K562 (cell line): ENCODE measurements around the gene THADA. TPM values are rescaled to one million over a fixed set of nuclear protein-coding genes. Genes with fewer than 3 reads are reported as not detected.

ENCODE experiments used
- BMI1 ChIP-seq: fragments of 150-350 bp; IDR thresholded peaks from 2 replicates; pipeline ENCODE4 v1.6.1; 2014; ENCODE audit warnings: low read length
- ELF4 ChIP-seq: fragments of 450-650 bp; formaldehyde crosslinking; IDR thresholded peaks from 2 replicates; pipeline ENCODE4 v1.4.0; 2022; ENCODE audit warnings: missing genetic modification characterization
- HNRNPH1 ChIP-seq: fragments of 200-400 bp; formaldehyde crosslinking; optimal IDR thresholded peaks from 2 replicates; pipeline ENCODE3; 2017; ENCODE audit warnings: low read depth, mild to moderate bottlenecking, low read length, moderate library complexity
- ZNF699 ChIP-seq: fragments of 250-450 bp; sonication (Bioruptor Pico); IDR thresholded peaks from 2 replicates; pipeline ENCODE4 v1.8.0; 2021; ENCODE audit warnings: mild to moderate bottlenecking, moderate library complexity; ENCODE audit not compliant: insufficient replicate concordance
- polyA plus RNA-seq, 8 experiments: library from polyadenylated mRNA; depleted of rRNA in 4 of 8; stranded (reverse) in 5 of 8; unstranded in 3 of 8; fragments of >200 nt; fragmentation: Nextera tagmentation in 2 of 8; fragmentation: Illumina TruSeq in 1 of 8; extraction: Ambion mirVana in 2 of 8; extraction: Trizol in 1 of 8; gene quantifications; 2 replicates each; pipeline versions ENCODE4 v1.2.1 to v1.2.3, GENCODE V29; 2011 to 2014; ENCODE audit warnings: inconsistent platforms in 1 of 8, missing spikeins in 1 of 8
- total RNA-seq, 7 experiments: library from RNA; depleted of rRNA in 6 of 7; stranded (reverse); fragments of >200 nt in 6 of 7; fragmentation: Illumina TruSeq in 2 of 7; extraction: Trizol in 2 of 7; gene quantifications; 2 replicates each; pipeline versions ENCODE4 v1.2.1 to v1.2.3, GENCODE V29; 2011 to 2021; ENCODE audit warnings: low replicate concordance in 1 of 7
- TF ChIP-seq, protein P1 (sequence below), 2 experiments: fragments of 450-650 bp in 1 of 2; sonication (generic) in 1 of 2; formaldehyde crosslinking in 1 of 2; IDR thresholded peaks; 2 replicates each; pipeline versions ENCODE4 v1.7.1 to v1.9.0; 2016 to 2022; ENCODE audit warnings: inconsistent platforms in 1 of 2, mild to moderate bottlenecking in 1 of 2, missing genetic modification reagents in 1 of 2
- TF ChIP-seq, protein P2 (sequence below): fragments of 450-650 bp; IDR thresholded peaks from 2 replicates; pipeline ENCODE4 v1.6.1; 2017; ENCODE audit warnings: antibody characterized with exemption
- TF ChIP-seq, protein P3 (sequence below): fragments of 450-650 bp; IDR thresholded peaks from 2 replicates; pipeline ENCODE4 v1.6.1; 2014; ENCODE audit warnings: low read depth, mild to moderate bottlenecking, moderate library complexity, borderline replicate concordance
- TF ChIP-seq, protein P4 (sequence below): fragments of 250-450 bp; sonication (Bioruptor Pico); IDR thresholded peaks from 2 replicates; pipeline ENCODE4 v1.5.0; 2021

THADA gene
- total and polyA plus RNA-seq, 9 of the 15 experiments (the other 6 are each of a cell fraction or from before 2014, with no cell fraction given) = 17.8 to 34.7 (median 31.9) TPM

DNA sequence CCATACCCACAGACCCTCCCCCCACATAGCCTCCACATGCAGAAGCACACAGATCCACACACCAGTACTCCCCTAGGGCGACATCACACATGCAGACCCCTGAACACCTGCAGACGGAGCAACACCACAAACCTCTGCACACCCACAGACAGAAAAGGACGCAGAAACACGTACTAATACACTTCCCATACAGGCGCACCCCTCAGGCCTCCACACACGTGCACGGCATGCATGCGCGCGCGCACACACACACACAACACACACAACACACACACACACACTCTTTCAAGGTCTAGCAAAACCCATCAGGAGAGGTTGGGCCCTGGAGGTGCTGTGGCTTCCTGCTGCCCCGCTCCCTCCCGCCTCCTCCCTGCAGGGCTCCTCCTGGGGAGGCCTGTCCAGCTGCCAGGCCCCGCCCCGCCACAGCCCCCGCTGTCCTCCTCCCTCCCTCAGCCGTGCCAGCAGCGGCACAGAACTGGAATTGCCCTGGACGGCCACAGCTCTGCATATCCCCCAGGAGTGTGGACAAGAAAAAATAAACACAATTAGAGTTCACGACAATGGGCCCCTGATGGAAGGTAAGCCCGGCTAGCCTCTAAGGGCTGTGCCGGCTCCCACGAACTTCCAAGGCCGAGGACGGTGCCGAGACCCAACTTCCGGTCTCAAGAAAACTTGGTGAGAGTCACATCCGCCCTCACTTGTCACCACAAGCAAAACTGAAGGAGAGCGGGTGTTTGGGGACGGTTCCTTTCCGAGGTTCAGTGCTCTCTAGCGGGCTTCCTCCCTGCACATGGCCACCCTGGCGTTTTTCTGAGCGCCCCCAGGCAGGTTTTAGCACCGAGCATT is 376.2 kb downstream of the THADA start (continued):
- TF ChIP-seq, protein P1, sequence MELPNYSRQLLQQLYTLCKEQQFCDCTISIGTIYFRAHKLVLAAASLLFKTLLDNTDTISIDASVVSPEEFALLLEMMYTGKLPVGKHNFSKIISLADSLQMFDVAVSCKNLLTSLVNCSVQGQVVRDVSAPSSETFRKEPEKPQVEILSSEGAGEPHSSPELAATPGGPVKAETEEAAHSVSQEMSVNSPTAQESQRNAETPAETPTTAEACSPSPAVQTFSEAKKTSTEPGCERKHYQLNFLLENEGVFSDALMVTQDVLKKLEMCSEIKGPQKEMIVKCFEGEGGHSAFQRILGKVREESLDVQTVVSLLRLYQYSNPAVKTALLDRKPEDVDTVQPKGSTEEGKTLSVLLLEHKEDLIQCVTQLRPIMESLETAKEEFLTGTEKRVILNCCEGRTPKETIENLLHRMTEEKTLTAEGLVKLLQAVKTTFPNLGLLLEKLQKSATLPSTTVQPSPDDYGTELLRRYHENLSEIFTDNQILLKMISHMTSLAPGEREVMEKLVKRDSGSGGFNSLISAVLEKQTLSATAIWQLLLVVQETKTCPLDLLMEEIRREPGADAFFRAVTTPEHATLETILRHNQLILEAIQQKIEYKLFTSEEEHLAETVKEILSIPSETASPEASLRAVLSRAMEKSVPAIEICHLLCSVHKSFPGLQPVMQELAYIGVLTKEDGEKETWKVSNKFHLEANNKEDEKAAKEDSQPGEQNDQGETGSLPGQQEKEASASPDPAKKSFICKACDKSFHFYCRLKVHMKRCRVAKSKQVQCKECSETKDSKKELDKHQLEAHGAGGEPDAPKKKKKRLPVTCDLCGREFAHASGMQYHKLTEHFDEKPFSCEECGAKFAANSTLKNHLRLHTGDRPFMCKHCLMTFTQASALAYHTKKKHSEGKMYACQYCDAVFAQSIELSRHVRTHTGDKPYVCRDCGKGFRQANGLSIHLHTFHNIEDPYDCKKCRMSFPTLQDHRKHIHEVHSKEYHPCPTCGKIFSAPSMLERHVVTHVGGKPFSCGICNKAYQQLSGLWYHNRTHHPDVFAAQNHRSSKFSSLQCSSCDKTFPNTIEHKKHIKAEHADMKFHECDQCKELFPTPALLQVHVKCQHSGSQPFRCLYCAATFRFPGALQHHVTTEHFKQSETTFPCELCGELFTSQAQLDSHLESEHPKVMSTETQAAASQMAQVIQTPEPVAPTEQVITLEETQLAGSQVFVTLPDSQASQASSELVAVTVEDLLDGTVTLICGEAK (IDR thresholded peaks at IDR 0.05) = peak; percentile 93
- TF ChIP-seq, protein P1 (CRISPR knock-in tag; IDR thresholded peaks at IDR 0.05) = peak; percentile 39; the same call in 1 of the 2 replicates
- TF ChIP-seq ELF4 (CRISPR knock-in tag) (no peak), HNRNPH1 (no peak), BMI1 (no peak), ZNF699 (CRISPR knock-in tag) (no peak)
- TF ChIP-seq, protein P2, sequence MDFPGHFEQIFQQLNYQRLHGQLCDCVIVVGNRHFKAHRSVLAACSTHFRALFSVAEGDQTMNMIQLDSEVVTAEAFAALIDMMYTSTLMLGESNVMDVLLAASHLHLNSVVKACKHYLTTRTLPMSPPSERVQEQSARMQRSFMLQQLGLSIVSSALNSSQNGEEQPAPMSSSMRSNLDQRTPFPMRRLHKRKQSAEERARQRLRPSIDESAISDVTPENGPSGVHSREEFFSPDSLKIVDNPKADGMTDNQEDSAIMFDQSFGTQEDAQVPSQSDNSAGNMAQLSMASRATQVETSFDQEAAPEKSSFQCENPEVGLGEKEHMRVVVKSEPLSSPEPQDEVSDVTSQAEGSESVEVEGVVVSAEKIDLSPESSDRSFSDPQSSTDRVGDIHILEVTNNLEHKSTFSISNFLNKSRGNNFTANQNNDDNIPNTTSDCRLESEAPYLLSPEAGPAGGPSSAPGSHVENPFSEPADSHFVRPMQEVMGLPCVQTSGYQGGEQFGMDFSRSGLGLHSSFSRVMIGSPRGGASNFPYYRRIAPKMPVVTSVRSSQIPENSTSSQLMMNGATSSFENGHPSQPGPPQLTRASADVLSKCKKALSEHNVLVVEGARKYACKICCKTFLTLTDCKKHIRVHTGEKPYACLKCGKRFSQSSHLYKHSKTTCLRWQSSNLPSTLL = no peak
- TF ChIP-seq, protein P3, sequence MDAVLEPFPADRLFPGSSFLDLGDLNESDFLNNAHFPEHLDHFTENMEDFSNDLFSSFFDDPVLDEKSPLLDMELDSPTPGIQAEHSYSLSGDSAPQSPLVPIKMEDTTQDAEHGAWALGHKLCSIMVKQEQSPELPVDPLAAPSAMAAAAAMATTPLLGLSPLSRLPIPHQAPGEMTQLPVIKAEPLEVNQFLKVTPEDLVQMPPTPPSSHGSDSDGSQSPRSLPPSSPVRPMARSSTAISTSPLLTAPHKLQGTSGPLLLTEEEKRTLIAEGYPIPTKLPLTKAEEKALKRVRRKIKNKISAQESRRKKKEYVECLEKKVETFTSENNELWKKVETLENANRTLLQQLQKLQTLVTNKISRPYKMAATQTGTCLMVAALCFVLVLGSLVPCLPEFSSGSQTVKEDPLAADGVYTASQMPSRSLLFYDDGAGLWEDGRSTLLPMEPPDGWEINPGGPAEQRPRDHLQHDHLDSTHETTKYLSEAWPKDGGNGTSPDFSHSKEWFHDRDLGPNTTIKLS = peak; percentile 49; the same call in 1 of the 2 replicates
- TF ChIP-seq, protein P4, sequence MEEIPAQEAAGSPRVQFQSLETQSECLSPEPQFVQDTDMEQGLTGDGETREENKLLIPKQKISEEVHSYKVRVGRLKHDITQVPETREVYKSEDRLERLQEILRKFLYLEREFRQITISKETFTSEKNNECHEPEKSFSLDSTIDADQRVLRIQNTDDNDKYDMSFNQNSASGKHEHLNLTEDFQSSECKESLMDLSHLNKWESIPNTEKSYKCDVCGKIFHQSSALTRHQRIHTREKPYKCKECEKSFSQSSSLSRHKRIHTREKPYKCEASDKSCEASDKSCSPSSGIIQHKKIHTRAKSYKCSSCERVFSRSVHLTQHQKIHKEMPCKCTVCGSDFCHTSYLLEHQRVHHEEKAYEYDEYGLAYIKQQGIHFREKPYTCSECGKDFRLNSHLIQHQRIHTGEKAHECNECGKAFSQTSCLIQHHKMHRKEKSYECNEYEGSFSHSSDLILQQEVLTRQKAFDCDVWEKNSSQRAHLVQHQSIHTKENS (CRISPR knock-in tag) = no peak
